A673 (cell line): ENCODE data around the gene COPE. TPM values are rescaled to one million over a fixed set of nuclear protein-coding genes. Genes with fewer than 3 reads are reported as not detected.

ENCODE experiments used
- BruUV-seq: library from RNA; stranded (reverse); fragments of 400-500 nt; replicated peaks from 2 replicates; lab custom pipeline; 2021; lab: Mats Ljungman, UMichigan
- CTCF ChIA-PET: fragments of 300-600 bp; sonication (Branson Sonifier 250); formaldehyde crosslinking; loops from one replicate; lab custom pipeline; 2022; ENCODE audit warnings: antibody characterized with exemption; lab: Charles Lee
- POLR2A ChIA-PET: fragments of 300-600 bp; sonication (Branson Sonifier 250); formaldehyde crosslinking; loops from one replicate; lab custom pipeline; 2022; ENCODE audit warnings: antibody characterized with exemption; ENCODE audit not compliant: low non-redundant PET; lab: Charles Lee
- DNase-seq: peaks from one replicate; pipeline ENCODE4 v3.0.0-alpha.2; 2015; ENCODE audit warnings: low spot score
- H3K27ac ChIP-seq: fragments of 200-600 bp; sonication (generic); 2 replicates; pipeline ENCODE4 v1.5.1; 2016; ENCODE audit warnings: mixed run types, low read depth, mild to moderate bottlenecking, mixed read lengths, antibody characterized with exemption, low read length; ENCODE audit not compliant: poor library complexity, severe bottlenecking
- H3K27me3 ChIP-seq: fragments of 200-600 bp; sonication (generic); replicated peaks from 2 replicates; pipeline ENCODE4 v1.6.1; 2017; ENCODE audit warnings: mixed run types, low read depth, mild to moderate bottlenecking, mixed read lengths, antibody characterized with exemption, low read length; ENCODE audit not compliant: insufficient read depth, poor library complexity
- H3K36me3 ChIP-seq: fragments of 200-600 bp; sonication (generic); 2 replicates; pipeline ENCODE4 v1.6.1; 2016; ENCODE audit warnings: mixed run types, mild to moderate bottlenecking, mixed read lengths, antibody characterized with exemption, low read length; ENCODE audit not compliant: insufficient read depth, poor library complexity, severe bottlenecking
- H3K4me1 ChIP-seq: fragments of 200-600 bp; sonication (generic); 2 replicates; pipeline ENCODE4 v1.6.1; 2017; ENCODE audit warnings: mixed run types, mild to moderate bottlenecking, mixed read lengths, antibody characterized with exemption, low read length; ENCODE audit not compliant: insufficient read depth, poor library complexity, severe bottlenecking
- H3K4me3 ChIP-seq: fragments of 200-600 bp; sonication (generic); 2 replicates; pipeline ENCODE4 v1.5.1; 2016; ENCODE audit warnings: low read depth, mixed run types, mild to moderate bottlenecking, mixed read lengths, low read length; ENCODE audit not compliant: poor library complexity, severe bottlenecking
- H3K9me3 ChIP-seq: fragments of 200-600 bp; sonication (generic); 2 replicates; pipeline ENCODE4 v1.6.1; 2016; ENCODE audit warnings: mixed run types, low read depth, mild to moderate bottlenecking, mixed read lengths, antibody characterized with exemption, low read length; ENCODE audit not compliant: poor library complexity, severe bottlenecking
- CTCF ChIP-seq: fragments of 300-800, 200-600 bp; sonication (generic); conservative IDR thresholded peaks from 2 replicates; pipeline ENCODE4 v1.5.1; 2017; ENCODE audit warnings: low read depth, mild to moderate bottlenecking, antibody characterized with exemption, low read length, moderate library complexity, mixed read lengths
- EZH2 ChIP-seq: fragments of 200-600 bp; sonication (generic); IDR thresholded peaks from 2 replicates; pipeline ENCODE4 v1.6.1; 2017; ENCODE audit warnings: borderline replicate concordance, low read depth, mild to moderate bottlenecking, mixed read lengths, antibody characterized with exemption, low read length; ENCODE audit not compliant: poor library complexity, severe bottlenecking
- intact Hi-C: fragments of 100-400 bp; cut with micrococcal nuclease; formaldehyde crosslinking; loops from one replicate; pipeline ENCODE4 v1.10.0; 2022; ENCODE audit not compliant: unreplicated experiment
- total RNA-seq: library from RNA; stranded (reverse); gene quantifications from 2 replicates; pipeline ENCODE4 v1.2.3, GENCODE V29; 2021

COPE gene
- total RNA-seq, 1 experiment from 2014 or later = 244 TPM

GRCh38 chr19:18946918-18947317, 27.7 kb upstream of the COPE start:
- intact Hi-C loops = no loop called here
- H3K27me3 ChIP-seq = no peaks in the 10 kb centered on the region
- H3K27ac ChIP-seq = no peak overlapping the region
- H3K4me1 ChIP-seq = no peaks in the 10 kb centered on the region
- no peak for TF ChIP-seq CTCF
- TF ChIP-seq EZH2 = no peak
- H3K4me3 ChIP-seq = no peak overlapping the region
- no peaks in the 10 kb centered on the region for H3K9me3 ChIP-seq
- ChIA-PET CTCF (no interaction called here), POLR2A (interaction anchor here (0.7 kb wide), 1 partner anchor 418 kb away, joined by 6 read pairs; no protein-coding TSS in a partner anchor)
- no peaks in the 10 kb centered on the region for H3K36me3 ChIP-seq
- no peak for DNase-seq
- no TSS peak for BruUV-seq

- Histone ChIP-seq H3K4me3 (no peak overlapping the region), H3K36me3 (no peaks in the 10 kb centered on the region), H3K27me3 (no peaks in the 10 kb centered on the region), H3K4me1 (peaks cover 4% of the 10 kb centered on the region), H3K9me3 (no peaks in the 10 kb centered on the region), H3K27ac (no peak overlapping the region)
- TF ChIP-seq EZH2 = no peak
- no peak for TF ChIP-seq CTCF
- no TSS peak for BruUV-seq
- intact Hi-C loops = no loop called here
- ChIA-PET POLR2A (no interaction called here), CTCF (no interaction called here)
- DNase-seq = no peak
These were observed 27.1 kb upstream of the COPE start for GRCh38 chr19:18946335-18946734.

GRCh38 chr19:18945297-18945696, 26.1 kb upstream of the COPE start:
- POLR2A ChIA-PET = no interaction called here
- Histone ChIP-seq H3K36me3 (no peaks in the 10 kb centered on the region), H3K4me1 (peaks cover 4% of the 10 kb centered on the region), H3K27ac (no peak overlapping the region), H3K9me3 (no peaks in the 10 kb centered on the region), H3K27me3 (no peaks in the 10 kb centered on the region), H3K4me3 (no peak overlapping the region)
- TF ChIP-seq EZH2 (no peak), CTCF (no peak)
- BruUV-seq = no TSS peak
- CTCF ChIA-PET = no interaction called here
- DNase-seq = no peak
- intact Hi-C loops = no loop called here
